GM13977 (cell line): ENCODE results near the gene PLOD2.

Experiments
- DNase-seq: peaks from one replicate; pipeline ENCODE4 v3.0.0; 2012; ENCODE audit warnings: low spot score
- CTCF ChIP-seq: IDR thresholded peaks from 2 replicates; pipeline ENCODE4 v1.5.1; 2012; ENCODE audit warnings: mild to moderate bottlenecking, control low read depth; ENCODE audit not compliant: insufficient read depth; ENCODE audit errors: extremely low read depth, missing control alignments
- in situ Hi-C: fragments of 300-500 bp; cut with MboI; formaldehyde crosslinking; loops from one replicate; pipeline ENCODE4 v1.12.0; 2022; ENCODE audit warnings: low sequenced_read_pairs, low pct_unique_long_range_greater_than_20kb, mixed read lengths, inconsistent platforms; ENCODE audit not compliant: unreplicated experiment

PLOD2 gene

GRCh38 chr3:146159037-146159436 lies 1.9 kb downstream of the PLOD2 start:
- in situ Hi-C loops: no loop called here
- no peak for TF ChIP-seq CTCF
- no peak for DNase-seq

DNA sequence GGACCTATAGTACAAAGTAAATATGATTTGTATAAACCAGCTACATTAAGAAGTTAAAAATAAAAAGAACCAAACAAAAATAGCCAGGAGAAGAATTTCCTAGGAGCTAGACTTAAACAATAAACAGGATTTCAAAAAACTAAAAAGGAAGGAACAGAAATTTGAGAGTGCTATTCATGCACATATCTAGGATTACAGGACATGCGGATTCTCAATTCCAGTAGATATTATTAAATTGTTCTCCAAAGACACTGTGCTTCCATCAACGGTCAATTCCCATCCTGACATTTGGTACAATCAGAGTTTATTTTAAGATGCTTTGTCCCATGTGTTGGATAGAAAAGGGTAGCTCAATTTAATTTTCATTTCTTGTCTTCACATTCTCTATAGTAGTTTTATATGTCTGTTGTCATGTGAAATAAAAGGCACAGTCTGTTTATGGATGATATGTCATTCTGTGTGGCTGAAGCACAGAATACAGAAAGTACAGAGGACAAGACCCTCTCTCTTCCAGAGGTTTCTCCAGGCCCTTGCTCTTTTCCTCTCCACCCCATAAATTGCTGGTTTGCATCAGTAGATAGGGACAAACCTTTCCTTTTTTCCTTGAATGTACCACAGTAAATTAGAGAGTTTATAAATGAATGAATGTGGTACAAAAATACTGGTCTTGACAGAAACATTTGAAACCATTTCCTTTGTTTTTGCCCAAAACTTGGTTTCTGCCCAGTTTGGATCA lies 3.5 kb downstream of the PLOD2 start:
- in situ Hi-C loops: no loop called here
- no peak for DNase-seq
- no peak for TF ChIP-seq CTCF

DNA sequence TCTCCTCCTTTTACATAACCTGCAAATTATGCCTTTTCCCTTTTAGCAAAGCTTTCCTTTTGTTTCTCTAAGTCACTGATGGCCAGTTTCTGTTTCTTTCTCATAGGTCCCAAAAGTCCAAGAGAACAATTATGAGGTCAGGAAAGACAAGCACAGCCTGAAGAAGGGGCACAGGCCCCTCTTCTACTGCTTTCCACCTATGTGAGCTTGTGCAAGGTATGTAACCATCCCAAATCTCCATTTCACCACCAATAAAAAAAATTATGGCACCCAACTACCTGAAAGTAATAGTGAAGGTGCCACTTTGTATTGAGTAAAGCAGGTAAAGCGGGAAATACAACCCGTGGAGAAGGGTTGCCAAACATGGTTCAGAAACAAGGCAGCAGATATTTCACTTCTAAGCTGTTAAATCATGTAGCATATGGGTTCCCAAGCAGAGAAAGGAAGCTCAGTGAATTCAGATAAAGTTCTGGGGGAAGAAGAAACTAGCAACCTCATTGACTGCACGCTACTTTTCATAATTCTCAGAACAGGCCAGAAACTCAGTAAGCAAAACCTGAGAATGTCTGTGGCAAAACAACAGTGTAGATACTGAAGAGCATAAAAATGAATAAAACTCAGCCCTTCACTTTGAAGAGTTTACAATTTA lies 4.2 kb downstream of the PLOD2 start:
- DNase-seq: no peak
- in situ Hi-C loops: no loop called here
- TF ChIP-seq CTCF: no peak

- in situ Hi-C loops: no loop called here
These were observed 4.9 kb downstream of the PLOD2 start for GRCh38 chr3:146156095-146156494.

DNA sequence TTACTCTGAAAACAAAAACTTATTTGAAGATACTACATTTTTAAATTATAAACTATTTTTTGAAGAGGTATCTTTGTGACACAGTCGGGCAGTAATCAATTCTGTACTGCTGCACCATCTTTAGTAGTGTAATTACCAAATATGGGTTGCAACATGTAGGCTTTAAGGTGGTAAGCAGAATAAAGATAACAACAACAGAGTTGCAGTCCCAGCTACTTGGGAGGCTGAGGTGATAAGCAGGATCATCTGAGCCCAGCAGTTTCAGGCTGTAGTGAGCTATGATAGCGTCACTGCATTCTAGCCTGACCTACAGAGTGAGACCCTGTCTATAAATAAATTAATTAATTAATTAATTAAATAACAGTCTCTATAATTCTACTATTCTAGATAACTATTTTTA lies 6.0 kb downstream of the PLOD2 start:
- no peak for TF ChIP-seq CTCF
- no peak for DNase-seq
- in situ Hi-C loops: no loop called here

More at GRCh38 chr3:146156095-146156494, 4.9 kb downstream of the PLOD2 start:
- DNase-seq: no peak
- no peak for TF ChIP-seq CTCF

DNA sequence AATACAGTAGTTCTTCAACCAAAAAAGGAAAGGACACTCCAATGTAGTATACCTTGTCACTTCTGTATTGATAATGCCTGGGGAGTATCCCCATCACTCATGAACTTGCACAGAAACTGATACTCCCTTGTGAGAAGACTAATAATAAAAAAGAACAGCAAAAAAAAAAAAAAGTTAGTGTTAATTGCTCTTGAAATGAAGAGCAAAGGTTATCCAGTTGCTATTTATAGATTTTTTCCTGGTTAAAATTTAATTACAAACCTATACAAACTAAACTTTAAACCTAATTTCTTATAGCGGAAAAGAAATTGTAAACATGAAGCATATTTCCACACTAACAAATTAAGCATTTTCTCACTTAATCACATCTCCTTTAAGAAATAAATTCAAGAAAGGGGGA lies 6.7 kb downstream of the PLOD2 start:
- in situ Hi-C loops: no loop called here
- DNase-seq: no peak
- no peak for TF ChIP-seq CTCF
